Hematopoietic multipotent progenitor cell treated with erythropoietin and hydrocortisone succinate and interleukin-3 and kit ligand, for 15 days (in vitro differentiated cells): Measurements from ENCODE around the gene SETX.

Experiments used
- DNase-seq: peaks from one replicate; pipeline ENCODE4 v3.0.0-alpha.2; 2015; ENCODE audit warnings: low spot score

SETX gene

DNA sequence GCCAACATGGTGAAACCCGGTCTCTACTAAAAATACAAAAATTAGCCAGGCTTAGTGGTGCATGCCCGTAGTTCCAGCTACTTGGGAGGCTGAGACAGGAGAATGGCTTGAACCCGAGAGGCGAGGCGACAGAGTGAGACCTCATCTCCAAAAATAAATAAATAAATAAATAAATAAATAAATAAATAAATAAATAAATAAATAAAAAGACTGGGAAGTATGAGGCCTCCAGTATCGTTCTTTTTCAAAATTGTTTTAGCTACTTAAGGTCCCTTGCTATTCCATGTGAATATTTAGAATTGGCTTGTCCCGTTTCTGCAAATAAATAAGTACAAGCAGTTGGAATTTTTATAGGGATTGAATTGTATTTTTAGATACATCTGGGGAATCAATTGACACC, 3.0 kb upstream of the SETX start:
- DNase-seq, result no peak

DNA sequence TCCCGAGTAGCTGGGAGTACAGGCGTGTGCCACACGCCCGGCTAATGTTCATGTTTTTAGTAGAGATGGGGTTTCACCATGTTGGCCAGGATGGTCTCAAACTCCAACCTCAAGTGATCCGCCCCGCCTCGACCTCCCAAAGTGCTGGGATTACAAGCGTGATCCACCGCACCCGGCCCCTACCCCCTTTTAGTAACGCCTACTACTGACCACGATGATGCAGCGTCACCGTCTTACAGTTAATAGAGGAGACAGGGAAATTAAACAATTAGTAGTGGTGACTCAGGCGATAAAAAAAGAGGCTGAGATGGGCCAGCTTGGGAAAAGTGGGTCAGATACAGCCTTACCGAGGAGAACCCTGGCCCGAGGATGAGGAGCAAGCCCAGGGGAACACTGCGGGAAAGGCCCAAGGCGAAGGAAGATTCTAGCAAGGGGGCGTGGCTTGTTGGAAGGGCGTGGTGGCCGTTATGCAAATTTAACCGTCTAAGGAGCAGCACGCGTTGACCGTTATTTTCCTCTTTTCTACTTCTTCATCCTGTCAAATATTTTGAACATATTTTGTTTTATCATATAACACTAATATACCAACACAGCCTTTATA, 1.6 kb upstream of the SETX start:
- no peak for DNase-seq

DNA sequence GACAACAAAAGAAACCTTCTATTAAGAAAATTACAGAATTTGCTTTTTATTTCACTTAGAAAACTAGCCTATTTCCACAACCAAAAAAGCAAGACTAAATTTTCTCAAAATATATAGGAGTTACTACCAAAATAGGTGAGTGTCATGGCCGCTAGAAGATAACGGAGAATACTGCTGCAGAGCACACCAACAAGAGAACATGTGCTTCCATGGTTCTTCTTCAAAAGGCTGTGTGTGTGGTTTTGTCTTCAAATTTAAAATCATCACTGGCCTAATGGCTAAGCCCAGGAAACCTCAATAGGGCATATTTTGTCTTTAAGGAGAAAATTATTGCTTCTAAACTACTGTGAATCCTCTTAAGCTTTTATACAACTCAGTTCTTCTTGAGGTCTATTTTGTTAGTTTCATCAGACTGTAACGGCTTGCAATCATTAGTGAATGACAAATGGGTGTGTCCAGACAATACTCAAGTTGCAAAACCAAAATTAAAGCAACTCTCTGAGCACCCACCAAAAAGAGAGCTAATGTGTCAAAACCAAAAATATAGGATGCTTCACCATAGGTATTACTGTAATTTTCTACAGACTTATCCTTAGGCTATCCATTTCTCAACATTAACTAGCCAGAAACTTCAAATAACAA, 3.3 kb downstream of the SETX start:
- DNase-seq, result peak; percentile 12

DNA sequence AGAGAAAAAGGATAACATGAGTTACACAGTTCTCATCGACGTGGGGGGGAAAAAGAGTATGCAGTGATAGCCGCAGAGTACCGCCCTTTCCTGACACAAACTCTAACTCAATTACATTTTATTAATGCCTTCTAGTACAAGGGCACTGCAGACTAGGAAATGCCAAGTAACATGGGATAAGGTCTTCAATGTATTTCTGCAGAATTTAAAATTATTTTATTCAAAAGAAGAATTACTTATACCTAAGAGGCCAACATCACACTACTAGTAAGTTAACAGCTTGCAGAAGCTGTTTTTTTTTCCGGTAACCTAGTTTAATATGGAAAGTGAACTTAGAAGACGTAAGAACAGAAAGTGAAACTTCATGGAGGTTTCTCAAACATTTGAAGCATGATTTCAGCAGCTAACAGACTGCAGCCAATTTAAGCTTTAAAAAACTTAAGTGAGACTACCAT, 3.9 kb downstream of the SETX start:
- peak; percentile 30 for DNase-seq

DNA sequence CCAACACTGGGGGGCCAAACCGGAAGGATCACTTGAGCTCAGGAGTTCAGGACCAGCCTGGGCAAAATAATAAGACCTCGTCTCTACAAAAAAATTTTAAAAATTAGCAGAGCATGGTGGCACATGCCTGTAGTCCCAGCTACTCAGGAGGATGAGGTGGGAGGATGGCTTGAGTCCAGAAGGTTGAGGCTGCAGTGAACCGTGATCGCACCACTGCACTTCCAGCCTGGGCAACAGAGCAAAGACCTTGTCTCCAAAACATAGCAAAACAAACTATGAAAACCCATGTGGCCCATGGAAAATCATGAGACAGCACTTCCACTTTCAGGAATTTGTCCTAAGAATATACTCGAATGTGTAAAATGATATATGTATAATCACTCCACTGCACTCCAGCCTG, 6.1 kb downstream of the SETX start:
- DNase-seq, result no peak

DNA sequence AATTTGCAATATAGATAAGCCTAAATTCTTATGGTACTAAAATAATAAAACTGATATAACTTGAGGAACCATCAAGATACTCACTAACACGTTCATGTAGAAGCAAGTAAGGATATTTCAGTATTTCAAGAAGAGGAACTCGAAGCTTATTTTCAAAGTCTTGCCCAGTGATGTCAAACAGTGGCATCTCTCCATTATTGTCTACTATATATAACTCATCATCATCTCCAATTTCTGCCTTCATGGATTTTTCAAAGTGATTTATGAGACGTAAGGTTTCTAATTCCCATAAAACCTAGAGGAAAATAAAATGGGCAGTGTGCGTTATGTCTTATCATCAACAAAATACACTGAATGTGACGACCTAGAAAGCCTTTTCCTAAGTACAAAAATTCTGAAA, 8.6 kb downstream of the SETX start:
- DNase-seq, result no peak

DNA sequence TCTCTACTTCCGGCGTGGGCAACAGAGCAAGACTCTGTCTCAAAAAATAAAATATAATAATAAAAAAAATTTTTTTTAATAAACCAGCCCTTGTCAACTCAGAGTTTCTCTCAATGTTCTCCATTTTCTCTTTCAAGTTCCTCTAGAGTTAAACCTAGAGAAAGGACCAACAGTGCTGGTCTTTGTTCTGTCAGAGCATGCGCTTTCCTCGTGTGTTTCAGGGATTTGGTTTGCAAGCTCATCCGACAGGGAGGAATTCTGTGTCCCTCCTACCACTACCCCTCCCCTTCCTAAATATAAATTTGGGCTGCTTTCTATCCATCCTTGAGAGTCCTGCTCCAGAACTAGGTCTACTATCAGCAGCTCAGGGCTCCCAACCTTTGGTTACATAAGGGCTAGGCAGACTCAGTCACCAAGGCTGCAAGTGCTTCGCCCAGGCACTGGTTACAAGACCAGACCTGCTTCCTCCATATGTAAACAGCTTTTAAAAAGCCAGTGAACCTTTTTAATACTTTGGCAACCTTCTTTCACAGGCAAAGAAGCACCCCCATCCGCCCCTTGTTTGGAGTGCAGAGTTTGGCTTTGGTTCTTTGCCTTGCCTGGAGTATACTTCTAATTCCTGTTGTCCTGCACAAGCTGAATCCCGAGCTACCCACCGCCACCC, 13.5 kb downstream of the SETX start:
- DNase-seq, result no peak

DNA sequence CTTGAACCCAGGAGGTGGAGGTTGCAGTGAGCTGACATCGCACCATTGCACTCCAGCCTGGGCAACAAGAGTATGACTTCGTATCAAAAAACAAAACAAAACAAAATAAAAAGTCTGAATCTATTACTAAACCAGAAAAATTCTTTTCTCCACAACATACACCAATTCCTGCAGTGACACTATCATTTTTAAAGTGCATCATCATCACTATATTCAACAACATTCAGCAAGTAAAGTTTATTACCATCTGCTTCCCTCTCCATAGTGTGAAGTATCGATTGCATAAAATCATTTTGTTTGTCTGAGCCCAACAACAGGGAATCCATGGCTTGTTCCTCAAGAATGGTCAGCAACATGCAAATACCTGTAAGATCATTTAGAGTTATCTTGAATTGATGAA, 20.4 kb downstream of the SETX start:
- no peak for DNase-seq

DNA sequence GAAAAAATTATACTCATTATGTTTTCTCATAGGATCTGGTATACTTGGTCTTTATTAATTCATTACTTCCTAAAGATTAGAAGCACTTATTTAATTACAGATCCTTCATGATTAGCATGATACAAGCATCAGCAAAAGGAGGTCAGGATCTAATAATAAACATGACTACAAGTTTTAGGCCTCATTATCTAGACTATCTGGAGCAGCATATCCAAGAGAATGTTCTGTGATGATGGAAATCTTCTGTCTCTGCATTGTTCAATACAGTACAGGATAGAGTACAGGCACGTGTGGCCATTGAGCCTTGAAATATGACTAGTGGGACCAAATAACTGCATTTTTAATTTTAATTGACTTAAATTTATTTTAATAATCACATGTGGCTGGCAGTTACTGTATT, 21.2 kb downstream of the SETX start:
- DNase-seq, result no peak

DNA sequence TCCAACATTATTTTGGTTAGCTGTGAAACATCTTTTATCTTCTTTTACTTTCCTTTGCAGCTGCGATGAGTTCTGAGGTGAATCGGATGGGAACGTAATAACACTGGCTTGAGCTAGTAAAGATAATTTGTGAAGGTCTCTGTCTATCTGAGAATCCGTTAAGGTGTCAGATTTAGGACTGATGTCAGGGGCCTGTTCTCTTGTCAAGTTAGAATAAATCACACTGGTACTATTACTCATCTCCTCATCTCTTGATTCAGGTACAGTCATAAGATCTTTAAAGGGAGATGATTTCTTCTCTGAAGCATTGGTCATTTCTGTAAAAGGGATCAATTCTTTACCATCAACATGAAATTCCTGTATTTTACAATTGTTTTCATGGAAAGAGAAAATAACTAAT, 26.2 kb downstream of the SETX start:
- DNase-seq, result no peak

DNA sequence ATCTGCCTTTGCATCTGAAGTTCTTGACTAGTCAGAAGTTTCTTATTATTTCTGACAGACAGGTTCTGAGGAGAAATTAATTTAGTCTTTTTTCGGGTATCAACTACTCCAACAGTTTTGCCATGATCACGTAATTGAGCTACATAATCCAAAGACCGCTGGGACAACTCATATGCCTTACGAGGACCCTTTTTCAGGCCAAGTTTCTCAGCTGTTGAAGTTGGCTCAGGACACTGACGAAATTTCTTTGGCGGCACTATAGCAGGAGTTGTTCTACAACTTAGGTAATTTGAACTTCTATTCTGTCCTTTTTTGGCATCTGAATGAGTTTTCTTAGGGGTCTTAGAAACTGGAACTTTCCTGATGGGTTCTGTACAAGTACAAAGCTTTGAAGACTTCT, 27.2 kb downstream of the SETX start:
- no peak for DNase-seq

DNA sequence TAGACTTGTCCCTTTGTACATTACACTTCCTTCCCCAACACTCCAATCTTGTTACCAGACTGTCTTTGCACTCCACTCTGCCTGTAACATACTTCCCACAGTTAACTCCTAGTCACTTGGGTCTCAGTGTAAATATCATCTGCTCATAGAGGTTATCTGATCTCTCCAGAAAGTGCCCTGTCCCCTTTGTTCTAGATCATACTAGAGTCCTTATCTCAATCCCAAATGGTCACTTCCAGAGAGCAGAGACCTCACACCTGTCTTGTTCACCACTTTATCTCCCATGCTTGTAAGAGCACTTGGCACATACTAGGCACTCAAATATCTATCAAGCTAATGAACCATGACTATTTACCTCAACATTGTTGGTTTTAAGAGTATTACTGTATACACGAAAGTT, 30.4 kb downstream of the SETX start:
- no peak for DNase-seq

DNA sequence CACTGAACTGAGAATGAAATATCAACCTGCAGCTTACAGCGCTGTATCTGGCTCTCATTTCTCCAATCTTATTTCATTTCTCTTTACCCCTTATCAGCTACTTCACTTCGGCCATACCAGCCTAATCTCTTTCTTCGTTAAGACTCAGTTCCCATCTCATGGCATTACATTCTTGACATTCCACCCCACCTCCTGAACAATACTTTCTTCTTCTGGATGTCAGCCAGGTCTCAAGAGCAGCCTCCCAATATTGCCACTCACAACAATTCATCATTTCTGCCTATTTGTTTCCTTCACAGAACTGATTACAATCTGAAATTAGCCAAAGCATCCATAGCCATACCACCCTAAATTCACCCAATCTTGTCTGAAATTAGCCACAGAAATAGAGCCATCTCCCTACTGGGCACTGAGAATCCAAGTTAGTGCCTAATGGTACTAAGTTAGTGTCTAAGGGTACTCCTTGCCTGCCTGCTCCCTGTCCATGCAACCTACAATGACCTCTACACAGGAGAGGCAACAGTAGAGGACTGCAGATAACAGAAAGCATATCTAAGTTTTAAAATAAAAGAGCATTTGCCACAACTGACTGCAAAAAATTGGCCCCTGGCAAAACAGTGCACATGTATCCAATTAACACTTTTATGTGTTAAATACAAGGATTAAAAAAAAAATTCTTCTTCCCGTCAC, 35.2 kb downstream of the SETX start:
- no peak for DNase-seq

DNA sequence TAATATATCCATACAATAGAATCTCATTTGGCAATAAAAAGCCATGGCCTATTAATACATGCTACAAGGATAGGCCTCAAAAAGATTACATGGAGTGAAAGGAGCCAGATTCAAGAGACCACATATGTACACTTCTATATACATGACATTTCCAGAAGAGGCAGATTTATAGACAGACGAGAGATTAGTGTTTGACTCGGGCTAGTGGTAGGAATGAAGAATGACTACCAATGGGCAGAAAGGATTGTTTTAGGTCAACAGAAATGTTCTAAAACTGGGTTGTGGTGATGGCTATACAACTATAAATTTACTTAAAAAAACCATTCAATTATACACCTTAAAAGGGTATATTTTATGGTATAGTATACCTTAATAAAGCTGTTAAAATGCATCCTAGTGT, 41.9 kb downstream of the SETX start:
- no peak for DNase-seq

DNA sequence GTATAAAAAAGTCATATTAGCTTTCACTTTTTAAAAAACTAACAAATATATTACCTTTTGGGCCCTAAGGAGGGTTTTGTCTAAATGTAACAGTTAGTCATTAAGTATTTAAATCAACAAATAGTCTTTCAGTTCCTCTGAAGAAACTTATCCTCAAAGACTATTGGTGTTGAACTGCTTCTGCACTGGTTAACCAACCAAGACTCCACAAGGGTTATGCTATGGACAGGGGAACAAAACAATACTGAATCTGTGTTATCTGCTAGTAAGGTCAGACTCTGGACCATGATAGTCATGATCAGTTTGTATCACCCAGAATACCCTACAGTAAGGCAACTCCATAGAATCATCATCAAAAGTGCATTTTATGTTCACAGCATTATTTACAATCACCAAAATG, 42.4 kb downstream of the SETX start:
- no peak for DNase-seq

DNA sequence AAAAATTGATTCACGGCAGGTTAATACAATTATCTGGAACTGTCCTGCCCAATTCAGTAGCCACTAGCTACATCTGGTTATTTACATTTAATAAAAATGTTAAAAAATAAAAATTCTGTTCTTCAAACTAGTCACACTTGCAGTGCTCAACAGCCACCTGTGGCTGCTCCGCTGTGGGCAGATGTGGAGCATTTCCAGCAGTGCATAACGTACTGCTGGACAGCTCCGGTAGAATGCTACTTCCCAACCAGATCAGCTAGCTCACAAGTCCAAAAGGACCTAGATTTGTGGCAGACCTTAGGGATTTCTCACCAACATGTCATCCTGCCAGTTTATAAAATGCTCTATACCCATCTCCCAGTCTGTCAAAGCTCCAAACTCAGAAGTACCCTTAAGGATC, 42.8 kb downstream of the SETX start:
- DNase-seq, result no peak

DNA sequence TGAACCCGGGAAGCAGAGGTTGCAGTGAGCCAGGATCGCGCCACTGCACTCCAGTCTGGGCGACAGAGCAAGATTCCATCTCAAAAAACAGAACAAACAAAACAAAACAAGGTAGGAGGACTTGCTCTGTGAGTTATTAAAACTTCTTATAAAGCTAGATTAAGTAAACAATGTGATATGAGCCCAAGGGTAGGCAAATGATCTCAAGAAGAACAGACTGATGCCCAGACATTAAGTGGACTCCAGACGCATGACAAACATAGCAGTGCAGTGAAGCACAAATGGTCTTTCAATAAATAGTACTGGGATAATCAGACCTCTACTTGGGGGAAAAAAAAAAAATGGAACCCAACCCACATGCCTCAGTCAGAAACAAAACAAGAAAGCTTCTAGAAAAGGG, 45.7 kb downstream of the SETX start:
- DNase-seq, result no peak

DNA sequence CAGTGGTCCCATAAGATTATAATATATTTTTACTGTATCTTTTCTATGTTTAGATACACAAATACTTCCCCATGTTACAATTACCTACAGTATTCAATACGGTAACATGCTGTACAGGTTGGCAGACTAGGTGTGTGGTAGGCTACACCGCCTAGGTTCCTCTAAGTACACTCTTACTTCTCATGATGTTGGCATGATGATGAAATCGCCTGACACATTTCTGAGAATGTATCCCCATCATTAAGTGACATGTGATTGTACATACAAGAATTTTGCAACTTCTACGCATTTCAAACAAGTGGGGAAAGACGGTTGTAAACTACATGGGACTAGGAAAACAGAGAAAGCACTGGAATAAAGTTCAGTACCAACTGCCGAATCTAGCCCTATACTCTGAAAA, 53.3 kb downstream of the SETX start:
- DNase-seq, result no peak

DNA sequence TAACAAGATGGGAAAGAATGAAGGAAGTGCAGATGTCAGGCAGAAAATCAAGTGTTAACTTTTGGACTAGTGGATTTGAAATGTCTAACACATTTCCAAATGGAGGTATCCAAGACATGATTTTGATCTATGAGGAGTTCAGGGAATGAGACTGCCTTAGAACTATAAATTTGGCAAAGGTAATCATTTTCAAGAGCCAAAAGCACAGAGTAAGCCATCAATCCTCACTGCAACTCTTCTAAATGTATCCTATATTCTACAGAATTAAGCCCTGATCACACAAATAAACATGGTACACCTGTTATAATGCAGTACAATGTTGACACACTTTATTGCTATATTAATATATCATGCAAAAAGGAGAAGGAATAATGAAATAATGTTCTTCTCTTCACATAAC, 55.6 kb downstream of the SETX start:
- DNase-seq, result no peak

DNA sequence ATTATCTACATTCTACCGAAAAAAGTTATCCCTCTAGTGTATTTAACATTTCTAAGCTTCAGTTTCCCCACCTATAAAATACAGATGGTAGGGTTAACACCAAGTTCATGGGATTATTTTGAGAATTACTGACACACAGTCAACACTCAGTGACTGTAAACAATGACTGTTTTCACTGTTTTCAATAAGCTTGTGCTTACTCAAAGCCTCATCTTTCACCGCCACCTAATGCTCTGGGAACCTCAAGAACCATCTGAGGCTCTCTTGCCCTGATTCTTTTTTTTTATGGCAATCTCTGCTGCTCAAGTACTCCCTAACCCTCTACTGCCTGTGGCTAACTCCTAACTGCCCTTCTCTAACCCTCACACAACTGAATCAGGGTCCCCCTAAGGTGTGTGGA, 59.6 kb downstream of the SETX start:
- no peak for DNase-seq

DNA sequence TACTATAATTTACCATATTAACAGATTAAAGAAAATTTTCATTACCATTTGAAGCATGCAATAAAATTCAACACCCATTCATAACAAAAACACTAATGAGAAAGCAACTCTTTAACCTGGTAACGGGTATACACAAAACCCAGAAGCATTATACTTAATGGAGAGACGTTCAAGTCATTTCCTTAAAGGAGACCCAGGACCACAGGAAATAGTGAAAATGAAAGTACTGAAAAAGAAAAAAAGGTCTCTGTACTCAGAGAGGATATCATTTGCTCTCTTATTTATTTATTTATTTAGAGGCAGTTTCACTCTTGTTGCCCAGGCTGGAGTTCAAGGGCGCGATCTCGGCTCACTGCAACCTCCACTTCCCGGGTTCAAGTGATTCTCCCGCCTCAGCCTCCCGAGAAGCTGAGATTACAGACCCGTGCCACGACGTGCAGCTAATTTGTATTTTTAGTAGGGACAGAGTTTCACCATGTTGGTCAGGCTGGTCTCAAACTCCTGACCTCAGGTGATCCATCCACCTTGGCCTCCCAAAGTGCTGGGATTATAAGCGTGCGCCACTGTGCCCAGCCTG, 61.6 kb downstream of the SETX start:
- DNase-seq, result no peak

DNA sequence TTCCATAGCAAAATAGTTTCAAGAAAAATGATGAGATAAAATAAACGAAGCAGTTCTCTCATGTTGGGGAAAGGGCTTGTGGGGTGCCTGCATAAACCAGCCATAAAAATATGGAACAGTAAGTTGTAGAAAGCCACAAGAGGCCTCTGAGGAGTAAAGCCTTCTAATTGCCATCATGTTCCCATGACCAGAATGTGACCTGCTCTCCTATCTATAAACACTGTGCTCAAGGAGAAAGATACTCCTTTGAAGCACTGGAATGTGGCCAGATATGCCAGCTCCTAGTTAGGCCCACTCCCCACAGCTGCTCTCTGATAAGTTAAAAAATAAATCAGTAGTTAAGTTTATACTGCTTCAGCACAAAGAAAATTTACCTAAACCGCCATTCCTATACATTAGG, 65.8 kb downstream of the SETX start:
- no peak for DNase-seq

DNA sequence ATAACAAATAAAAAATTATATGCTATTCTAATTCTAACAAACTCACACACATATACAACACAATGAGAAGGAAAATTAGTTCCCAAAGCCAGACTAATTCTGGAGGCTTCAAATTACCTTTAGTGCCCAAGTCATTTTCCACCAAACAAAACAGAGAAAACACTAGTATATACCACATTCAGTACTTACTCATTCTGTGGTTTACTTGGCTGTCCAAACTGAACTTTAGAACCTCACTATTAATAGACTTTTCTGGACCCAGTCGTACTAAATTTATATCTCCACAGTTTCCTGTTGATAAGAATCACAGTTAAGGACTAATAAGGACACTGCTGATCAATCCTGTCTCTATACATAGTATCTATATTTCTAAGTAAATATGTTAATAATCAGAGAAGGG, 66.4 kb downstream of the SETX start:
- DNase-seq, result no peak
